Measurements from ENCODE around the gene CDYL2.

GRCh38 chr16:80841231-80841630, 36.8 kb upstream of the CDYL2 start:
- TF ChIP-seq CTCF (IDR thresholded peaks at IDR 0.05) (no peak), POLR2A (IDR thresholded peaks at IDR 0.05) (no peak)

Data from Peyer's patch (tissue), 4 donors.